GM10266 (cell line): ENCODE data around the gene ELMO3.

Experiments
- DNase-seq: peaks from one replicate; pipeline ENCODE4 v3.0.0; 2012; ENCODE audit errors: extremely low spot score
- CTCF ChIP-seq: IDR thresholded peaks from 2 replicates; pipeline ENCODE4 v1.5.1; 2012; ENCODE audit warnings: mild to moderate bottlenecking, low read depth; ENCODE audit not compliant: control insufficient read depth, insufficient read depth; ENCODE audit errors: missing control alignments

ELMO3 gene

GRCh38 chr16:67227567-67227921 is 28.6 kb downstream of the ELMO3 start:
- TF ChIP-seq CTCF, result no peak
- no peak for DNase-seq

- no peak for TF ChIP-seq CTCF
- DNase-seq, result no peak
Observed at GRCh38 chr16:67228034-67228785, 29.3 kb downstream of the ELMO3 start.

GRCh38 chr16:67228905-67229304 is 30.0 kb downstream of the ELMO3 start:
- TF ChIP-seq CTCF, result no peak
- DNase-seq, result no peak

GRCh38 chr16:67229906-67230808 is 31.2 kb downstream of the ELMO3 start:
- DNase-seq, result no peak
- no peak for TF ChIP-seq CTCF

GRCh38 chr16:67230809-67231660 is 32.1 kb downstream of the ELMO3 start:
- DNase-seq, result no peak

GRCh38 chr16:67233596-67233995 is 34.7 kb downstream of the ELMO3 start:
- no peak for DNase-seq
- no peak for TF ChIP-seq CTCF

More at GRCh38 chr16:67230809-67231660, 32.1 kb downstream of the ELMO3 start:
- no peak for TF ChIP-seq CTCF
